ENCODE measurements around the gene NUDCD3.

Gene NUDCD3

GRCh38 chr7:44398511-44398911, 91.9 kb downstream of the NUDCD3 start:
- peak; percentile 92 to 96 for DNase-seq

- DNase-seq, result peak; percentile 80 to 85
Observed at GRCh38 chr7:44396931-44397545, 93.4 kb downstream of the NUDCD3 start.

- DNase-seq, result no peak
Observed at GRCh38 chr7:44396496-44396895, 94.0 kb downstream of the NUDCD3 start.

GRCh38 chr7:44395067-44395466, 95.4 kb downstream of the NUDCD3 start:
- peak; percentile 91 to 95 for DNase-seq

- peak; percentile 56 to 71 for DNase-seq
Observed at GRCh38 chr7:44394636-44395035, 95.8 kb downstream of the NUDCD3 start.

- no peak for DNase-seq
Observed at GRCh38 chr7:44394112-44394447, 96.4 kb downstream of the NUDCD3 start.

GRCh38 chr7:44393238-44394111, 97.0 kb downstream of the NUDCD3 start:
- DNase-seq, result no peak

GRCh38 chr7:44392618-44393010, 97.8 kb downstream of the NUDCD3 start:
- DNase-seq, result no peak

GRCh38 chr7:44391746-44392617, 98.5 kb downstream of the NUDCD3 start:
- DNase-seq, result no peak

- DNase-seq, result no peak
Observed at GRCh38 chr7:44391171-44391570, 99.3 kb downstream of the NUDCD3 start.

GRCh38 chr7:44390701-44391100, 99.8 kb downstream of the NUDCD3 start:
- no peak for DNase-seq

GRCh38 chr7:44388089-44388970, 102.1 kb downstream of the NUDCD3 start:
- DNase-seq, result no peak

- DNase-seq, result no peak
Observed at GRCh38 chr7:44387389-44387788, 103.1 kb downstream of the NUDCD3 start.

- no peak for DNase-seq
Observed at GRCh38 chr7:44386139-44386913, 104.1 kb downstream of the NUDCD3 start.

- no peak for DNase-seq
Observed at GRCh38 chr7:44385434-44386138, 104.9 kb downstream of the NUDCD3 start.

- DNase-seq, result no peak
Observed at GRCh38 chr7:44384586-44385433, 105.6 kb downstream of the NUDCD3 start.

GRCh38 chr7:44383566-44383965, 106.9 kb downstream of the NUDCD3 start:
- DNase-seq, result no peak

GRCh38 chr7:44382459-44383265, 107.8 kb downstream of the NUDCD3 start:
- DNase-seq, result no peak

Data from SHP77 (cell line).